ENCODE results near the gene WSCD1.

Gene WSCD1

GRCh38 chr17:6092903-6093468 lies 22.8 kb downstream of the WSCD1 start:
- TF ChIP-seq CTCF (conservative IDR thresholded peaks at IDR 0.05; ENCODE audit: low read length) = no peak
- no peak for DNase-seq (ENCODE audit: low read depth)
- H3K4me3 ChIP-seq (ENCODE audit: low read length) = no peak overlapping the region

GRCh38 chr17:6094453-6094852 lies 24.3 kb downstream of the WSCD1 start:
- H3K4me3 ChIP-seq (ENCODE audit: low read length) = no peak overlapping the region
- no peak for DNase-seq (ENCODE audit: low read depth)
- TF ChIP-seq CTCF (conservative IDR thresholded peaks at IDR 0.05; ENCODE audit: low read length) = no peak

- no peak for DNase-seq (ENCODE audit: low read depth)
- no peak overlapping the region for H3K4me3 ChIP-seq (ENCODE audit: low read length)
- no peak for TF ChIP-seq CTCF (conservative IDR thresholded peaks at IDR 0.05; ENCODE audit: low read length)
Observed at GRCh38 chr17:6094926-6095325, 24.7 kb downstream of the WSCD1 start.

GRCh38 chr17:6095501-6095900 lies 25.3 kb downstream of the WSCD1 start:
- DNase-seq (ENCODE audit: low read depth) = no peak
- no peak for TF ChIP-seq CTCF (conservative IDR thresholded peaks at IDR 0.05; ENCODE audit: low read length)
- H3K4me3 ChIP-seq (ENCODE audit: low read length) = no peak overlapping the region

GRCh38 chr17:6096201-6097004 lies 26.2 kb downstream of the WSCD1 start:
- no peak for DNase-seq (ENCODE audit: low read depth)
- no peak overlapping the region for H3K4me3 ChIP-seq (ENCODE audit: low read length)
- no peak for TF ChIP-seq CTCF (conservative IDR thresholded peaks at IDR 0.05; ENCODE audit: low read length)

GRCh38 chr17:6097005-6097279 lies 26.8 kb downstream of the WSCD1 start:
- no peak overlapping the region for H3K4me3 ChIP-seq (ENCODE audit: low read length)
- DNase-seq (ENCODE audit: low read depth) = no peak
- TF ChIP-seq CTCF (conservative IDR thresholded peaks at IDR 0.05; ENCODE audit: low read length) = no peak

Data from AG10803 (cell line).